ENCODE data around the gene ART4.
A peak's percentile ranks its signal among the peaks of the same experiment; 100 is the strongest.

The ART4 gene

DNA sequence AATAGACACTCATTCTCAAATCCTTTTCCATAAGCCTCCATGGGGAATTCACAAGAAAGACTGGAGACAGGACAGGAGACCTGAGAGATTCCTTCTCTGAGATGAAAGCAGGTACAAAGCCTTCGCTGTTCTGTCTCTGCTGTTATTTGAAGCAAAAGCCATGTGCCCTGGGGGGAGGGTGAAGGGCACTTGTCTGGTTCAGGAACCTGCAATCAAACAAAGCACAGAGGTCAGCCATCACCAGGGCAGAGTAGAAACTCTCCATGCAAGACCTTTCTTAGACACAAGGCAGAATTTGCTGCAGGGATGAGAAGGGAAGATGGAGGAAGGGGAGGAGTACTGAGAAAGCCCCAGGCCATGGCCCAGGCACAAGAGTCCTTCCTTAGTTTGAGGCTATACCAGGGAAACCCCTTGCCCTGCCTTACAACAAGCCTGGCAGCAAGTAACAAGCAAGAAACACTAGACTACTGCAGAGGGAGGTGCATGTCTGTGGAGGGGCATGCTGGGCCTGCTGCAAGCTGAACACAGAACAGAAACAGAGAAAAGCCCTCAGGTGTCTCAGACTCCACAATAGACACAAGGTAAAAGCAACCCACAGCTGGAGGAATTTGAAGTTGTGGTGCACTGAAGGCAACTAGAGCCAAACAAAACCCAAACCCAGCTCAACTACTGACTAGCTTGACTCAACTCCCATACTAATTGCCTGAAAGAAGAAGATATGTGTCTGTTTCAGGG, 7.8 kb upstream of the ART4 start:
- DNase-seq: no peak

- no peak for DNase-seq
Observed at GRCh38 chr12:14849661-14850060, 6.3 kb upstream of the ART4 start.

DNA sequence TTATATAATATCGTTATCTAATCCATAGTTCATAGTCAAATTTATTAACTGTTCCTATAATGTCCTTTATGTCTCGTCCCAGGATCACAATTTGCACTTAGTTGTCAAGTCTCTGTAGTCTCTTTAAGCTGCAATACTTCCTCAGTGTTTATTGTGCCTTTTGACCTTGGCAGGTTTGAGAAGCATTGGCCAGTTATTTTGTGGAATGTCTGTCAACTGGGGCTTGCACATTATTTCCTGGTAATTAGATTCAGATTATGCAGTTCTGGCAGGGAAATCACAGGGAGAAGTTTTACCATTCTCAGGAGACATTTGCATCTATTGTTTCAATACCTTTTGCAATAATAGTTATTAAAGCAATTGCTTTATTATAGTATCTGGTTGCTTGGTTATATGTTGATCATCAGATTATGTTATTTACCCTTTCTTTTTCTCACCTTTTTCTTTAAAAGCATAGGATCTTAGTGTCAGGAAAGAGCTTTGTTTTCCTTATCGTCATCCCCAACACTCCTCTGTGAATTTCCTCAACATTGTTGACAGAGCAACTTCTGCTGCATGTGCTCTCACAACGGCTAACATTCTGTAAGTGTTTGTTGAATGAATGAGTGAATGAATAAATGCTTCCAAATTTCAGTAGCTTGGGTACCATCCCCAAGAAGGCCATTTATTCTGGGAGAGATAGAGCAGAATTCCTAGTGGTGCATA, 3.7 kb upstream of the ART4 start:
- no peak for DNase-seq

DNA sequence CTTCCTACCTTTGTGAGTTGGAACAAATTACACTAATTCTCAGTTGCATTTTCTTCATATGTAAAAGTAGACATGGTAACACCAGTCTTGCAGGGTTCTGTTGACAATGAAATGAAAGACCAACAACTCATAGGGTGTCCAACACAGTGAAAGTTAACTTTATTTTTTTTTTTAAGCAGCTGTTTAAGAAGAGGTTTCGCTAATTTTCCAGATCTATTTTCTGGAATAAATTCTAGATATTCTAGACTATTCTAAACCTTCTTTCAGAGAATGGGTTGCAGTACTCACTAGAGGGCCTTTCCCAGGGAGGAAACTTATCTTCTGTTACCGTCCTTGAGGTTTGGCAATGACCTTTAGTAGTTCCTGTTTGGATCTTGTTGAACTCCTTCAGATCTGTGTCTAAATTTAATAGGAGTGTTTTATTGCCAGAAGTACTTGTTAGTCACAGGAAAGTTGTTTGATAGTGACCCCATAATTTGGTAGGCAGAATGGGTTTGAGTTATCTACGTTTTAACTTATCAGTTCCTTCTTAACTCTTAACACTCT, 2.8 kb upstream of the ART4 start:
- no peak for DNase-seq

DNA sequence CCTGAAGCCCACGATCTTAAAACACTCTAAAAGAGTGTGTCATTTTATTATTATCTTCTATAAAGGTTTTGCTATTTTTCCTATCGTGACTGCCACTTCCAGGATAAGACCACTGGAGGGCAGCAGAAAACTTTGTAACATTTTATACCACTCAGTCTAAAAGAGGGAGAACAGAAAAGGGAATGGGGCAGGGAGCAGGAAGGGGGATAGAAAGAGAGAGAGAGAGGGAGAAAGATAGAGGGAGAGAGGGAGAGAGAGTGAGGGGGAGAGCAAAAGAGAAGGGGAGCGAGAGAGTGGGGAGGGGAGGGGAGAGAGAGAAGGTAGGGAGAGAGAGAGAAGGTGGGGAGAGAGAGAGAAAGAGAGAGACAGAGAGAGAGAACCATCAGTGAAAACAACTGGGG, 2.0 kb upstream of the ART4 start:
- peak; percentile 36 for DNase-seq

GRCh38 chr12:14844401-14844800, 1.1 kb upstream of the ART4 start:
- no peak for DNase-seq

GRCh38 chr12:14842315-14842714, 1.0 kb downstream of the ART4 start:
- DNase-seq: no peak

GRCh38 chr12:14841761-14842160, 1.6 kb downstream of the ART4 start:
- no peak for DNase-seq

GRCh38 chr12:14840616-14841015, 2.7 kb downstream of the ART4 start:
- DNase-seq: no peak

- DNase-seq: no peak
Observed at GRCh38 chr12:14839262-14839661, 4.1 kb downstream of the ART4 start.

GRCh38 chr12:14836336-14837210, 6.8 kb downstream of the ART4 start:
- DNase-seq: no peak

GRCh38 chr12:14834509-14834908, 8.8 kb downstream of the ART4 start:
- DNase-seq: no peak

GRCh38 chr12:14833952-14834351, 9.4 kb downstream of the ART4 start:
- no peak for DNase-seq

GRCh38 chr12:14833336-14833735, 10.0 kb downstream of the ART4 start:
- DNase-seq: no peak

DNA sequence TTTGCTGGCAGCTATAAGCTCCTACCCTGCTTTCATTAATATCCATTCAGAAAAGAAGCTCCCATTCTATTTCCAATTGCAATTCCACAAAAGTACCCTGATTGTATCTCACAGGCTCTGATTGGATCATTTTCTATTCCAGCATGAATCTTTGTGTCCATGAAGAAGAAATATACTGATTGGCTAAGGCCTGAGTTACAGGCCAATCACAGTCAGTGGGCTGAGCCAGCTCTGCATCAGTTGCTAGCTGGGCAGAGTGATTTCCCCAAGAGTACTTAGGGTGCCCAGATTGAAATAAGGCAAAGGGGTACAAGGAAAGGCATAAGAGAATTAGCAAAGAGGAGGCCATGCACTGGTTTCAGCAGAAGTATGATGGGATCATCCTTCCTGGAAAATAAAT, 14.4 kb downstream of the ART4 start:
- DNase-seq: no peak

- no peak for DNase-seq
Observed at GRCh38 chr12:14827043-14827442, 16.3 kb downstream of the ART4 start.

DNA sequence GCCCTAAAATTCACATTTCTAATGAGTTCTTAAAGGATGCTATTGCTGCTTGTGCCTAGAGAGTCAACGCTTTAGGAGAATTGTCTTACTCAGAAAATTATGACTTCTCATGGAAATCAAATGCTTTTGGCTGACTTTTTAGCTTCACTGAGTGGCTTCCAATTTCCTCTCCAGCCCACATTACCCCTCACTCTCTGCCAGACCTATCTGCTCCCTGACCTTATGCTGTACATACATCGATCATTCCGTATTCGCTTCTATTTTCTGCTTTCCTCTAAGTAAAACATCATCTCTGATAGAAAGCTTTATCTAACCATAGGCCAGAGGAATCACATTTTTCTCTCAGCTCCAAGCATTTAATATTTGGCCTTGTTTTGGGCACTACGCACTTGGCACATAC, 16.8 kb downstream of the ART4 start:
- DNase-seq: no peak

DNA sequence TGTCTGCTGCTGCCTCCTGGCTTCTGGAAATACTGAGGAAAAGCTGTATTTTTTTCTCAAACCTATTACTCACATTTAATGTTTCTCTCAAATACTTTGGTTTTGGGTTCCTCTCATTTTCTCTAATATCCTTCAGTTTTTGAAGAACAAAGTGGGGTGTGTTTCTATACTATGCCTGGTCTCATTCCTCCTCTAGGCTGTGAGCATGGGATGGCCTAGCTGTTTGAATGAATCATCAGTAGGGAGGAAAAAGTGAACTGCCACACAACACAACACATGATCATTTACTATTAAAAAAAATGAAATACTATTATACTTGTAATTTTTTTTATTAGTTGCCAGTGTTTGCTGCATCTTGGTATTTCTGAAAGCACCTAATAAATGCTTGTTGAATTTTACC, 18.1 kb downstream of the ART4 start:
- DNase-seq: no peak

GRCh38 chr12:14824012-14824634, 19.2 kb downstream of the ART4 start:
- DNase-seq: no peak

DNA sequence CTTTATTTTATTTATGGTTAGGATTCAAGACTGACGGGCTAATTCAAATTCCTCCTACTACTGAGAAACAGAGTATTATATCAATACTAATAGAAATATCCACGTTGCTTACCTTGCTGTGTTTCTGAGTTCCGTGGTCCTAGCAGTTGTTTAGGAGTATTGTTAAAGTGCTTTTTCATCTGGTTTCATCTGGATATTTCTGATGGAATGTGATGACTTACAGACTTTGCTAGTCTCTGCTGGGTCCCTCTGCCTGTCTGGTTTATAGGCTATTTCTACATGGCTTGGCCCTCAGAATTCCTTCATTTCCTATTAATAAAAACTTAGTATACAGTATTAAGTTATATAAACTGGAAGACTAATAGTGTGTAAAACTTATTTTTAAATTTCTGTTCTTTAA, 29.3 kb downstream of the ART4 start, which contains the start of gene SMCO3:
Gene SMCO3, minus strand, starts transcription at position 169 of the 400 bp plus-strand sequence. CDS start 7,502 bp downstream, outside the sequence.
- no peak for DNase-seq

GRCh38 chr12:14811486-14811885, 31.8 kb downstream of the ART4 start:
- no peak for DNase-seq

- DNase-seq: no peak
Observed at GRCh38 chr12:14810953-14811483, 32.3 kb downstream of the ART4 start.

Measured in CD4-positive, alpha-beta T cell treated with Interleukin-15 for 1 hour (primary cell).